HG02943 (cell line): ENCODE data around the gene ZBTB16.

ENCODE experiments used
- ATAC-seq: cut with Tn5 transposase; IDR thresholded peaks from one replicate; pipeline ENCODE4 v1.9.1; 2021; ENCODE audit warnings: mild to moderate bottlenecking, low read depth, moderate library complexity; ENCODE audit not compliant: unreplicated experiment

The ZBTB16 gene

DNA sequence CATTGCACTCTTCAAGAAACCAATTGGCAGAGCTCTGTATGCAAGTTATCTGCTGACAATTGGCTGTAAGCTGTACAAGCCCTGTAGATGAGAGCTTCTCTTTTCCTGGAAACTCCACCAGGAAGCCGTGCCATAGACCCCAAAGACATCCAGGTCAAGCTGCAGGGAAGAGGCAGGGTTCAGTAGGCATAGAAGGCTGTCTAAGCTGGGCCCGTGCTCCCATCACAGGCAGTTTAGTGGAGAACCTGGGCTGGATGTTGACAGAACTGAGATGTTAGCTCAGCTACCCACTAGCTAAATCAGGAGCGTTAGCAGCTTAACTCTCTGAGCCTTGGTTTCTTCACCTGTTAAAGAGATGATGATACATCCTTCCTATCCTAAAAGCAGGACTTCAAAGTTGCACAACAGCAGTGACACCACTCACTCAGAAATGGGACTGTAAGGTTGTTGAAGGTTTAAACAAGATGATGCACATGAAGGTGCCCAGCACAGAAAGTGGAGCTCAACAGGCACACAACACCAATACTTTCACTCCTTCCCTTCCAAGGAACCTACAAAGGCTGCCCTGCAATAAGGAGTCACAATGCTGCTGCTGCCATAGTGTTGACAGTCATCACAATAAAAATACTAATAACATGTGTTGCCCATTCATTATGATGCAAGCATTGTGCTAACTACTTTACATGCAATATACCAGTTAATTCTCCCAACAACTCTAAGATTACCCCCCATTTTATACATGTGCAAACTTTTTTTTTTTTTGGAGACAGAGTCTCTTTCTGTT lies 115.4 kb downstream of the ZBTB16 start:
- ATAC-seq: no peak

DNA sequence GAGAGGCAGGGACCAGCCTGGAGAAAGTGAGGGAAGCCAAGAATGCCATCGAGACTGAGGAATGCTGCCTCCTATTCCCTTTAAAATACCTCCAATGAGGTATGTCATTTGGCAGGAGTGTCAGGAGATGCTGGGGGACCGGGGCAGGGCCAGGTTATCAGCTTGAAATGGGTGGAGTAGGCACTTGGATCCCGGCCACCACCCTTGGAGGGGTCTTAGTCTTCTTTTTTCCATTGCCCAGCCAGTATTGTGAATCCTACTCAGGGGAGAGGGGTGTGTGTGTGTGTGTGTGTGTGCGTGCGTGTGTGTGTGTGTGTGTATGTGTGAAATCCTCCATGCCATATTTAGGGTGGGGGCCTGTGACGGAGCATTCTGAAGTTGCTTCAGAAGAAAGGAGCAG lies 116.2 kb downstream of the ZBTB16 start:
- ATAC-seq: no peak

DNA sequence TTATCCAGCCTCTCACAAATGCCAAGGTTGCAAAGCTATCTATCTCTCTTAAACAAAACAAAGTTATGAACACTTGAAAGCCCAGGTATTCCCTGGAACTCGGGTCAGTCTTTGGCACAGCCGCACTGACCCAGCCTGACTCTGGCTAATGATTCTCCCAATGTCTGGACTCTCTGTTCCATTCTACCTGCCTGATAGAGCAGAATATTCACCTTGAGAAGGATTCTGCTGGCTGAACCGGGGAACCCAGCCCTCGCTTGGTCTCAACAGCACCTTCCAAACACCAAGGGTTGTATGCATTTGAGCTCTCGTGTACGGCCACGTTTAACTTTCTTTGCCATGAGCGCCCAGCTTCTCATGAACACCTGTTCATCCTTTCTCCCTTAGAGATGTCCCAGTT lies 116.8 kb downstream of the ZBTB16 start:
- no peak for ATAC-seq

DNA sequence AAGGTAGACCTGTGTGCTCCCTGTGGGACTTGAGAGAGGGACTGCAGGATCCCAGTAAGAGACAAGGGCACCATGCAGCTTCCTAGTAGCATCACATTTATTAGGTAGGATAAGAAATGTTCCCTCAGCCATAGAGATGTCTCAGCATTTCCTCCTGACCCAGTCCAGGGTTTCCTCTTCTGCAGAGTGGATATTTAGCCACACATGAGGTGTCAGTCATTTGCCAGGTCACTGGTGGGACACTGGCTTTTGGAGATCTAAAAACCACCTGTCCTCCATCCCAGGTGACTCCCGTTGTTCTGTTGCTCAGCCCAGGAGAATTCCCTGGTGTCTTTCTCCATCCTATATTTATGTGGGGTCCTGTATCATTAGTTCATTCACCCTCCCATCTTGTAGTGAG lies 119.1 kb downstream of the ZBTB16 start:
- ATAC-seq: no peak

DNA sequence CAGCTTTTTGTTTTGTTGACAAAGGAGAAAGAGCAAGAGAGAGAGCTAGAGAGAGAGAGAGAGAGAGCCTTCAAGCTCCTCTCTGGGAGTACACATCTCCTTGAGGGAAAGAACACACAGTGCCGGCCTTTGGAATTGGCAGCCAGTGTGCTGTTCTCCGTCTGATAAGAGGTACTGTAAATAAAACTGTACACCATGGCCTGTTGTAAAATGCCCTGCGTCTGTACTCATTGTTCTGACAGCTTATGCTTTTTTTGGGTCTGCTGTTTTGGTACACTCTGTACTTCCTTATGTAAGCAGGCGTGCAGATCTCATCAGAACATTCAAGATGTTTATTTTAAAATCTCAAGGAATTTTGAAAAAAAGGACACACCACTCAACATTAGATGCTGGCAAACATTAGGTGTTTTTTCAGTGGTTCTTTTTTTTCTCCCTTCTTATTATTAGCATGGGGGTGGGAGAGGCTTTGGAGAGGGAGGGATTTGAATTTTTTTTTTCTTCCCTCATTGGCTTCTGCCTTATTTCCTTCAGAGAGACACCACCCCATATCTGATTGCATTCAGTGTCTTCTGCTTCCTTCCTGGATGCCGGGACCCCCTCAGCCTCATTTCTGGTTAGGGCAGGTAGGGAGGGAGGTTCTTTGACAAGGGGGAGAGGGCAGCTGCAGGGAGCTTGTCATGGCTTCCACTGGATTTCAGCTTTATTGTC lies 119.9 kb downstream of the ZBTB16 start:
- ATAC-seq: no peak

GRCh38 chr11:114180301-114181055 lies 121.0 kb downstream of the ZBTB16 start:
- no peak for ATAC-seq

- ATAC-seq: no peak
These were observed 121.7 kb downstream of the ZBTB16 start for GRCh38 chr11:114181195-114181594.

GRCh38 chr11:114181752-114182151 lies 122.2 kb downstream of the ZBTB16 start:
- no peak for ATAC-seq

DNA sequence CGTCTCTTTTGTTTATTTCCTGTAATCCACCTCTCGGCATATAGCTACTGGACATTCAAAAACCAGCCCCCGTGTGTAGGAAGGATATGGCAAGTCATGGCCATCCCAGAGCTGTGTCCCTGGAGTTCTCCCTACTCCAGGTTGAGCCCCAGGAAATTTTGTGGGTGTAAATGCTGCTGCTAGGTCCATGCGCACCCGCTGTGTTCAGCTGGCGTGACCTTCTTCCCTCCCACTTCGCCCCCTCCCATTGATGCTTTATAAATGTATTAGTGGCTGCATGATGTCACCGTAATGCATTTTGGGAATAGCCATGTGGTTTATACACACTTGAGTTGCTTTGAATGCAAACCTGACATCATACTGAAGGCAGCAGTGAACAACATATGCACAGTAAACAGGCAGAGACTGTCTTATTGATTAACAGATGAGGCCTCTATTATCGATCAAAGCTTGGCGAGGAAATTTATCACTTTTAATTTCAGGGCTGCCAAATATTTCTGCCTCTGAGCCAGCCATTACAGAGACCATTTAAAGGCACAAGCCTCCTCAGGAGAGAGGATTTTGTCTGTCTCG lies 123.0 kb downstream of the ZBTB16 start:
- no peak for ATAC-seq

GRCh38 chr11:114183044-114183511 lies 123.6 kb downstream of the ZBTB16 start:
- no peak for ATAC-seq

GRCh38 chr11:114185436-114185835 lies 125.9 kb downstream of the ZBTB16 start:
- ATAC-seq: no peak

DNA sequence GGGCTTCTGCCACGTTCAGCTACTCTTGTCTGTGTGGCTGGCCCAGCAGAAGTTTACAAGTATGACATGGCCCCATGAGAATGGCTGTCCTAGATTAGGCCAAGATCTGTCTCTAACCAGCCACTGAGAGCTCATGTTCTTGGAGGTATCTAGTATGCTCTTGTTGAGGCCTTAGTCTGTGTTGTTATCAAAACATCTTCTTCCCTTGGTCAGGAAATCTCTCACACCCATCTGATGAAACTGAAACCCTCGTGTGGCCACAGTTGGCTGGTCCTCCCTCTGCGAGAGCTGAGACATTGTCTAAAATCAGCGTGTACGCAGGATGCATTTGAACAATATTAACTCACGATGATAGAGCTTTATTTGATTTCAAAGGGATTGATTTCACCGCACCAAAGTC lies 127.7 kb downstream of the ZBTB16 start:
- no peak for ATAC-seq

- no peak for ATAC-seq
These were observed 129.5 kb downstream of the ZBTB16 start for GRCh38 chr11:114188851-114189570.

GRCh38 chr11:114190630-114191029 lies 131.1 kb downstream of the ZBTB16 start:
- ATAC-seq: no peak

- ATAC-seq: no peak
These were observed 132.4 kb downstream of the ZBTB16 start for GRCh38 chr11:114191893-114192292.

GRCh38 chr11:114192841-114193389 lies 133.4 kb downstream of the ZBTB16 start:
- no peak for ATAC-seq

DNA sequence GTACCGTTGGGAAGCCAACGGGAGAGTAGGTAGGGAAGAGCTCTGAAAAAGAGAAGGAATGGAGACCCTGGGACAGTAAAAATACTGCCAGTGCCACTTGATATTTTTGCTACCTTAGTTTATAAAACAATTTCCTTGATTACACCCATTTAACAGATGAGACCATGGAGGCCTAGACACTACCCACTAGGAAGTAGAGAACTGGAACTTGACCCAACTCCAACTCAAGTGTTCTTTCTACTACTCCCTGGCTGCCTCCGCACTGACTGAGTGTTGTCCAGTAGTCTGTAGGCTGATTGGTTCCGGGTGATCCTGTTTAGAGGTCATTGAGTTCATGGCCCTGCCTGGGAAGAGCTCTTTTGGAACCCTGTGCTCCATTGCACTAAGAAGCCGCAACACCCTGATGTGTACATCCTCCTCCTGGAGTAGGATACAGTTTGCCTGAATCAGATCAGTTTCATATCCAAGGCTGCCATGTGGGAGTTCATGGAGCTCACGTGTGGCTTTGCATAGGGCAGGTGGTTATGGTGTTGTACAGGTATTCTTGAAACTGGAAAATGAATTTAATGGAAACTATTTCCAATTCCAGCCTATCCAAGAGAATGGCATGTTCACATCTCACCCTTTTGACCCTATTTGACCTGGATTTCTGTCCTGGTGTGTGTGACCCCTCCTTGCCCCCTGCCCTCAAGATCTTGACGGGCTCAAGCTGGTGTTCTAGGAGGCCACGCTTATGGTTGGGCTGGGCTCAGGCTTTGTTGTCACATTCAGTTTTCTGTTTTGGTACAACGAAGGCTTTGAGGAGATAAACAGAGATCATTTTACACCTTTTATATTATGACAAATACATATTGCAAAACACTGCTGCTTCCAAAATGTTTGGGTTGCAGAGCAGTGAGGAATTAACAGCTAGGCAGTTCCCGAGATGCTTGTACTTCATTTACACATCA lies 134.5 kb downstream of the ZBTB16 start:
- no peak for ATAC-seq

GRCh38 chr11:114194702-114195101 lies 135.2 kb downstream of the ZBTB16 start:
- ATAC-seq: no peak

- ATAC-seq: no peak
These were observed 135.6 kb downstream of the ZBTB16 start for GRCh38 chr11:114195151-114195550.
